Epithelial cell of esophagus (primary cell): ENCODE measurements around the gene PRKG1.

ENCODE experiments used
- DNase-seq: peaks from one replicate; pipeline ENCODE4 v3.0.0; 2010; ENCODE audit warnings: low read depth
- H3K4me3 ChIP-seq: 2 replicates; pipeline ENCODE4 v1.5.1; 2011; ENCODE audit warnings: mild to moderate bottlenecking, low read length, control low read depth
- TF ChIP-seq, protein P1 (sequence below): IDR thresholded peaks from 2 replicates; pipeline ENCODE4 v1.5.1; 2011; ENCODE audit warnings: low read depth, mild to moderate bottlenecking, low read length, control low read depth, inconsistent platforms; ENCODE audit not compliant: insufficient read depth; ENCODE audit errors: missing control alignments

The PRKG1 gene

DNA sequence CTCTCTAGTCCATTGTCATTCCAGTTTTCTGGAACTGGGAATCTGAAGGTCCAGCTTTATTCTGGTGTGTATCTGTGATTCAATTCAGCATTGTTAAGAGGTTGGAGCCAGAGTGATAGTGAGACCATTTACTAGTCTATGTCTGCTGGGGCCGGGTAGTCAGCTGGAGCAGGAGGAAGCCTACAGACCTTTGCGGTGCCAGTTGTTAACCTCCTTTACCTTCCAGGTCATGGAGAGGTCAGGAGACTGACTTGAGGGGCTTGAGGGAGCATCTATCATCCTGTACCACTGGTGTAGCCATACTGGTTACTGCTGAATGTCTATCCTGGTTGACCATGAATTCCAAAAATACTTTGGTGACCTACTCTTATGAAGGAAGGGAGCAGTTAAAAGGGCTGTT is 634.3 kb downstream of the PRKG1 start:
- DNase-seq, result no peak
- TF ChIP-seq, protein P1, sequence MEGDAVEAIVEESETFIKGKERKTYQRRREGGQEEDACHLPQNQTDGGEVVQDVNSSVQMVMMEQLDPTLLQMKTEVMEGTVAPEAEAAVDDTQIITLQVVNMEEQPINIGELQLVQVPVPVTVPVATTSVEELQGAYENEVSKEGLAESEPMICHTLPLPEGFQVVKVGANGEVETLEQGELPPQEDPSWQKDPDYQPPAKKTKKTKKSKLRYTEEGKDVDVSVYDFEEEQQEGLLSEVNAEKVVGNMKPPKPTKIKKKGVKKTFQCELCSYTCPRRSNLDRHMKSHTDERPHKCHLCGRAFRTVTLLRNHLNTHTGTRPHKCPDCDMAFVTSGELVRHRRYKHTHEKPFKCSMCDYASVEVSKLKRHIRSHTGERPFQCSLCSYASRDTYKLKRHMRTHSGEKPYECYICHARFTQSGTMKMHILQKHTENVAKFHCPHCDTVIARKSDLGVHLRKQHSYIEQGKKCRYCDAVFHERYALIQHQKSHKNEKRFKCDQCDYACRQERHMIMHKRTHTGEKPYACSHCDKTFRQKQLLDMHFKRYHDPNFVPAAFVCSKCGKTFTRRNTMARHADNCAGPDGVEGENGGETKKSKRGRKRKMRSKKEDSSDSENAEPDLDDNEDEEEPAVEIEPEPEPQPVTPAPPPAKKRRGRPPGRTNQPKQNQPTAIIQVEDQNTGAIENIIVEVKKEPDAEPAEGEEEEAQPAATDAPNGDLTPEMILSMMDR, result no peak
- H3K4me3 ChIP-seq, result no peak overlapping the region

DNA sequence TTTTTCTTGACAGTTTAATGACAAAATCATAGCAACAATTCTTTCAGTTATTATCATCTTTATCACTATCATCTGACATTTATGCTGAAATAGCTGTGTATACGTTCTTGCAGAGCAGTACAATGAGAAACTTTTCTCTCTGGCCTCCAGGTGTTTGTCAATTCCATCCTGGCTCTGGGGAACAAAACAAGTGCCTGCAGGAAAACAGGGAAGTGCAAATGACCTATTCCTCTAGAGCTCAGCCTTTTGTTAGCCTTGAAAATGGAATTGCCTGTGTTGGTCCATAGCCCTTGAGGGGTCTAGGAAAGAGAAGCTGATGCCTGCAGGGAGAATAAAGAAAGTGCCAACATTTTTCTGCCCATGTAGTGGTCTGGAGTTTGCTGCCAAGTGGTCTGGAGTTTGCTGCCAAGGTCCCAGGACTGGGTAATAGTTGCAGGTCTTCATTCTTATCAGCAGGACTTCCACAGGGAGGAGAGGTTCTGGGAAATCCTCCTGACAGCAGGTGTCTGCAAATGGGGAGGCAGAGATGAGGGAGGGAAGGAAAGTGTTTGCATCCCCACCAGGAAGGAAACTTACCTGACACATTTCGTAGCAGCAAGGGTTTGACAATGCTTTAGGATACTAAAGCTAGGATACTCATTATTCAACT is 635.2 kb downstream of the PRKG1 start:
- no peak for DNase-seq

DNA sequence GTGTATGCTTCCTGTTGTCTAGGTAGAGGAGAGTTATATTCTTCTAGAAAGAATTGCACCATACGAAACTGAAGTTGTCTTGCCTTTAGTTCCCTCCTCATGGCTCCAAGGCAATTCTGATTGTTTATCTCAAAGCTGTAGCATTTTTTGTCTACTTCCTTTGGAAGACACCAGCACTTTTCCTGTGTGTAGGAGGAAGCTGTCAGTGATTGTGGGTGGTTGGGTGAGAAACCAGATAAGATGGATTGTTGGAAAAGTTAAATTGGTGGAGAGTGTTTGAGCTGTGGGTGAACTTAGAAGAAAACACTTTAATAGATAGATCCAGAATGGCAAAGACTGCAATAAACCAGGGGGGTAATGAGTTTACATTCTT is 637.2 kb downstream of the PRKG1 start:
- H3K4me3 ChIP-seq, result no peak overlapping the region
- TF ChIP-seq, protein P1, result no peak
- no peak for DNase-seq

More for the DNA sequence above, 635.2 kb downstream of the PRKG1 start:
- TF ChIP-seq, protein P1, result no peak
- no peak overlapping the region for H3K4me3 ChIP-seq

DNA sequence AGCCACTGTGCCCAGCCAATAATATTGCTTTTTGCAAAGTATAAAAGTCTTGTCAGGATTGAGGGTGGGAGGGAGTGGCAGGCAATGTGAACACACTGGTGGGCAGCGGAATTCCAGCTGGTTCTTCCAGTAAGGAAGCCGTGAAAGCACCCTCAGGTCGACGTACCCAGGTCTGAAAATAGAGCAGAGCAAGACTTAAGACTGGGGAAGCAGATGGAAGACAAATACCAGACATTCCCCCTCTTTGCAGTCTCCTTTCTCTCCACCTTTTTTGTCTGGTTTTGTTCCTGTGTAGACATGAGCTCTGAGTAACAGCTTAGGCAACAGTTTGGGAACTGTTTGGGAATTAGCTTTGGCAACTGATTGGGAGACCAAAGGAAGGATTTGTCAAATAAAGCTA is 642.7 kb downstream of the PRKG1 start:
- TF ChIP-seq, protein P1, result no peak
- no peak overlapping the region for H3K4me3 ChIP-seq
- peak; percentile 33 for DNase-seq

DNA sequence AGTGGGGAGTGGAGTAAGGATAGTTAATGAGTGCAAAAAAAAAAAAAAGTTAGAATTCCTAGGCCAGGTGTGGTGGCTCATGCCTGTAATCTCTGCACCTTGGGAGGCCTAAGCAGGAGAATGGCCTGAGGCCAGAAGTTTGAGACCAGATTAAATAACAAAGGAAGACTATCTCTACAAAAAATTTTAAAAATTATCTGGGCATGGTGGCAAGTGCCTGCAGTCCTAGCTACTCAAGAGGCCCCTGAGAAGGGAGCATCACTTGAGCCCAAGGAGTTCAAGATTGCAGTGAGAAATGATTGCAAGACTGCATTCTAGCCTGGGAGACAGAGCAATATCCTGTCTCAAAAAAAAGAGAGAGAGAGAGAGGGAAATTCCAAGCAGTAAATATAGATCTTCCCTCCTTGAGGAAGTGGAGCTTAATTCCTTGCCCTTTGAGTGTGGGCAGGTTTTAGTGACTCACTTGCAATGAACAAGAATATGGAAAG is 644.6 kb downstream of the PRKG1 start:
- TF ChIP-seq, protein P1, result no peak
- peak; percentile 72 for DNase-seq
- H3K4me3 ChIP-seq, result no peak overlapping the region

DNA sequence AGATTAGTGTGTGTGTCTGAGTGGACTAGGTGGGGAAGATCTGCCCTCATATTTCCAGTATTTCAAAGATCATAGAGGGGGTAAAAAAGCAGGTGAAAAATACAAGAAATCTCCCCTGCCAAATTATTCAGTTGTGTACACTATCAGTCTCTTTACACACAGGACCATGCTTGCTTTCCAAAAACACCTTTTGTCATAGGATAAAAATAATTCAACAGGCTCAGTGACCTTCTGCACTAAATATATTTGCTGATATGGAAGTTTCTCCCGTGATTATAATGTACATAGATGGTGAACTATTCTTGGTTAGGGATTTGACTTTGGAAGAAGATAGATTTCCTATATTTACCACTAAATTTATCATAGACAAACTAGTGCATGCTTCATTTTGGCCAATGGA is 649.8 kb downstream of the PRKG1 start:
- no peak overlapping the region for H3K4me3 ChIP-seq
- TF ChIP-seq, protein P1, result no peak
- DNase-seq, result no peak

DNA sequence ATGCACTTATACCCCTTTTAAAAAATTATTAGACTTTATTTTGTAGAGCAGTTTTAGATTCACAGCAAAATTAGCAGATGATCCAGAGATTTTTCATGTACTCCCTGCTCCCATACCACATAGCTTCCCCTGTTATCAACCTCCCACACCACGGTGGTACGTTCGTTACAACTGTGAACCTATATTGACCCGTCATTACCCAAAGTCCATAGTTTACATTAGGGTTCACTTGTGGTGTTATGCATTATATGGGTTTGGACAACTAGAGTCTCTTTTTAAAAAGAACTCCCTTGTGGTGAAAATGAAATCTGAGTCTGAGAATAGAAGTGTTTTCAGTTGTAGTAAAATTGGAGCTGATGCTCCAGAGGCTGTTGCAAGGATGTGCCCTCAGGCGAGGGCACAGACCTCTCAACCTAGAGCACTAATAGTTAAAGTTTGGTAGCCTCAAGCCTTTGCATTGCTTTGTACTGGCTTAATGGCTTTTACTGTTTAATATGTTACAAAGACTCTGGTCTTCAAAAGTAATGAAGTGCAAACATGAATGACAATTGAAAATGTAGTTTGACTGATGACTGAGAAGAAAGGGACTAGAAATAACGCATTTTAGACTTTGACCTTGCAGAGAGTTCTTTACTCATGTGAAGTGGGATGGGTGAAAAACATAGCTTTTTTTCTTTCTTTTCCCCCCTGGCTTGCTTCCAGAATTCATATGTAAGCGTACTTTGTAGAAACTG is 655.7 kb downstream of the PRKG1 start:
- DNase-seq, result no peak
- TF ChIP-seq, protein P1, result no peak
- H3K4me3 ChIP-seq, result no peak overlapping the region
